GOT3 (cell line): ENCODE measurements around the gene CLN3.
"Not testable (repeated sequence)": the region's sequence is repeated elsewhere in the genome, so short reads cannot be mapped to it uniquely, and the experiment has no call there.

Experiments
- DNase-seq: peaks from one replicate; lab custom pipeline; 2025; ENCODE audit warnings: mixed read lengths; lab: John Stamatoyannopoulos, UW

The CLN3 gene

DNA sequence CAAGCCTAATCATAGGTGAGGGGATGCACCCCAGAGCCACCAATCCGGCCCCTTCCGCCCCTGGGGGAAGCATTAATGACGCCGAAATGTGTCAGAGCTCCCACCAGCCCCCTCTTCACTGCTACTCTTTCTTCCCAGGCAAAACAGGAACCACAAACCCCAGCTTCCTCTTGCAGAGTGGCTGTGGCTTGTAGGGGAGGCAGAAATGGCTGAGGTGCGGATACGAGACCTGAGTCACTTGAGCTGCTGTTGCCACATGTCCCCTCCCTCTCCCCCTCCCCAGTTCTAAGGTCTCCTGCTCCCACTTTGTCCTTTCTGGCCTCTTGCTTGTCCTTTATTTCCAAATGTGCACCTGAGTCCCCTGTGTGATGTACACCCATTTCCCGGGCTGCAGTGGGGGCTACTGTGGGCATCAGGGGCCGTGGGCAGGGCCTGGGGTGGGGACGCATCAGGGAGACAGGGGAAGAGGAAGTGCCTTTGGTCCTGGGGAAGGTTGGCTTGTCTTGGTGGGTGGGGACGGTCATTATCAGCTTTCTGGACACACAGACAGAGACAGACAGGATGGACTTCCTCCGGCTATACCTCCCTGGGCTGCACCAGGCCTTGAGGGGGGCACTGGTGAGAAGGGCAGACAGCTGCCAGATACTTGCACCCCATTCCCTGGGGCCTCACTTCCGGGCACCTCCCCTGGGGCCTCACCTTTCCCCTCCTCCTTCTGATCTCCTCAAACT, 2.4 kb upstream of the CLN3 start, which contains the start of gene APOBR:
Gene APOBR (plus strand): TSS at position 523 of the 731 bp plus-strand sequence. CDS start 39 bp downstream, at position 562.
- no peak for DNase-seq

DNA sequence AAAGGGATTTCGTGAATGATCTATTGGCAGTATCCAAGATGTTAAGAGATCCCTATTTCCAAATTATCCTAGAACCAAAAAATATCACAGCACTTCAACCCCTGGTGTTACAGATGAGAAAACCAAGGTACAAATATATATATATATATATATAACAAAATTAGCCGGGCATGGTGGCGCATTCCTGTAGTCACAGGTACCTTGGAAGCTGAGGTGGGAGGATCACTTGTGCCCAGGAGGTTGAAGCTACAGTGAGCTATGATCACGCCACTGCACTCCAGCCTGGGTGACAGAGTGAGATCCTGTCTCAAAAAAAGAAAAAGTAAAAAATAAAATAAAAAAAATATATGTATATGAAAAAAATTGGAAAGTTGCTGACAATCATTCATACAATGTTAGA, 637 bp upstream of the CLN3 start:
- no peak for DNase-seq

DNA sequence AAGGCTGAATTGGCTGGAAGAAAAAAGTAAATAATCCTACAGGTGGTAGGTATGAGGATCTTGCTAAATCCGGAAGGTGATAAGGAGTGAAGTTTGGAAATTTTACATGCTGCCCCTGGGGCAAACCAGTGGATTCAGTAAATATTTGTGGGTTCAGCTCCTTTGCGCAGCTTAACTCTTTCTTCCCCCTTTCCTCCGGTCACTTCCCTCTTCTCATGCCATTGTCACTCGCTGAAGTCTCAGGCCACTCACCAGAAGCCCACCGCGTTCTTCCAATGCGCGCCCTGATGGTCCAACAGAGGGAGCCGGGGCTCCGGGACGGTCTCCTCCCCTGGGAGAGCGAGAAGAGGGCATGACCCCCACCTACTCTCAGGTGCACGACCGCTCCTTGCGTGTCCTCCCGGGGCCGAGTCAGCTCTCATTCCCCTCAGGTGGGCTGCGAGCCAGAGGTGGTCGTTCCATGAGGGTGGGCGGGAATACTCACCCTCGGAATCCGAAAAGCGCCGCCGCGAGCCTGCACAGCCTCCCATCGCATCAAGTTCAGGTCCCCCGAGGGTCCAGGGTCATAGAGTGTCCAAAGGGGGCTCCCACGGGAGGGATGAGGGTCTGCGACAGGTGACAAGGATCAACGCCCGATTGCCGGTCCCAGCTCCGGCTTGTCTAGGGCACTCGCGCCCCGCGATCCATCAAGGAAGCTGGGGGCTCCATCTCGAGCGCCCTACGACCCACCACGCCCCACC, 474 bp downstream of the CLN3 start:
- no peak for DNase-seq

DNA sequence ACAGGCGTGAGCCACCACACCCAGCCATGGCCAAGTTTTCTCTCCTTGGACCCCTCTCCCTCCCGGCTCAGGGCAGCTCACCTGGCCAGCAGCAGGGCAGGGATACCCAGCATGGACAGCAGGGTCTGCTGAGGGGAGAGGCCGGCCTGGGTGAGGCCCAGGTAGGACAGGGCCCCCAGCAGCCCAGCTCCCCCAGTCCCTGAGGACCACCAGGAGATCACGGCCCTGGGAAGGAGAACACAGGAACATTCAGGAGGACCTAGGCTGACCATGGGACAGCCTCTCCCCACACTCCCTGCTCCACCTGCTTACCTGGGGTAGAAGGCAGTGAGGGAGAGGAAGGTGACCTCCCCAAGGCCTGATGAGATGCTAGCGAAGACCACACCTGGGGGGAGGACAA, 5.6 kb downstream of the CLN3 start:
- DNase-seq, result no peak

DNA sequence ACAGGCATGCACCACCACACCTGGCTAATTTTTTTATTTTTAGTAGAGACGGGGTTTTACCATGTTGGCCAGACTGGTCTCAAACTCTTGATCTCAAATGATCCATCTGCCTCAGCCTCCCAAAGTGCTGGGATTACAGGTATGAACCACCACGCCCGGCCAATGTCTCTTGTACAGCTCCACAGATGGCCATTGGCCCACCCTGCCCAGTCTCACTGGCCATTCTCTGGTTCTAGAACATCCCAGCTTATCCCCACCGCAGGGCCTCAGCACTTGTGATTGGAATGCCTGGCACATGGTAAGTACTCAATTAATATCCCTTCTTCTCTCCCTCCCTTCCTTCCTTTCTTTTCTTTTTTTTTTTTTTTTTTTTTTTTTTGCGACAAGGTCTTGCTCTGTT, 8.5 kb downstream of the CLN3 start:
- not testable (repeated sequence) for DNase-seq

DNA sequence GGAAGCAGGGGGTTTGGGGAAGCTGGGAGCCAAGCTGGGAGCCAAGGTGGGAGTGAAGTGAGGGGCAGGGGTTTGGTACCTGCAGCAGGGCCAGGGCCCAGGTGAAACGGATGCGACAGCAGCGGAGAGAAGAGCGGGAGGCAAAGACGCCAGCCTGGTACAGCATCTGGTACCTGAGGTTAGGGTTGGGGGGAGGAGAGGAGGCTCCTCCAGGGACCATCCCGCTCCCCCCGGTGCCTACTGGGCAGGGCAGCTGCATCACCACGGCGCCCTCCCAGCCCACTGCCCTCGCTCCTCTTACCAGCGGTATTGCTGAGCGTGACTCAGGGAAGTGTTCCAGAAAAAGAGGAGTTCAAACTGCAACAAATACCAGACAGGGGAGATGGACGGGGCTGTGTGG, 9.8 kb downstream of the CLN3 start:
- no peak for DNase-seq

DNA sequence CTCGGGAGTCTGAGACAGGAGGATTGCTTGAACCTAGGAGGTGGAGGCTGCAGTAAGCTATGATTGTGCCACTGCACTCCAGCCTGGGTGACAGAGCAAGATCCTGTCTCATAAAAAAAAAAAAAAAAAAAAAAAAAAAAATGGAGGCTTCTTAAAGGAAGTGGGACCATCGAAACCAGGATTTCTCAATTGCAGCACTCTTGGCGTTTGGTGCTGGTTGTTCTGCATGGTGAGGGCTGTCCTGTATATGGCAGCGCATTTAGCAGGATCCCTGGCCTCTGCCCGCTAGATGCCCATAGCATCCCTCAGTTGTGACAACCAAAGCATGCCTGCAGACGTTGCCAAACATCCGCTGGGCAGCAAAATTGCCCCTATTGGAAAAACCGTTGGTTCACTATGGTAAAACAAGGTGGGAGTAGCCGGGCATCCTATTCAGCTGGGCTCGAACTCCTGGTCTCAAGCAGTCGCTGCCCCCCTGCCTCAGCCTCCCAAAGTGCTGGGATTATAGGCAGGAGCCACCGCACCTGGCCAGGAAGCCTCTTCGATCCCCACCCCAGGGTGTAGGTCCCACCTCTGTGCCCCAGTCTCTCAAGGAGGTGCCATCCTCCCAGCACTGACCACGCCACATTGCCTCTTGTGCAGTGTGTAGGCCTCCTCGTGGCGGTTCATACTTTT, 13.2 kb downstream of the CLN3 start:
- DNase-seq, result no peak

DNA sequence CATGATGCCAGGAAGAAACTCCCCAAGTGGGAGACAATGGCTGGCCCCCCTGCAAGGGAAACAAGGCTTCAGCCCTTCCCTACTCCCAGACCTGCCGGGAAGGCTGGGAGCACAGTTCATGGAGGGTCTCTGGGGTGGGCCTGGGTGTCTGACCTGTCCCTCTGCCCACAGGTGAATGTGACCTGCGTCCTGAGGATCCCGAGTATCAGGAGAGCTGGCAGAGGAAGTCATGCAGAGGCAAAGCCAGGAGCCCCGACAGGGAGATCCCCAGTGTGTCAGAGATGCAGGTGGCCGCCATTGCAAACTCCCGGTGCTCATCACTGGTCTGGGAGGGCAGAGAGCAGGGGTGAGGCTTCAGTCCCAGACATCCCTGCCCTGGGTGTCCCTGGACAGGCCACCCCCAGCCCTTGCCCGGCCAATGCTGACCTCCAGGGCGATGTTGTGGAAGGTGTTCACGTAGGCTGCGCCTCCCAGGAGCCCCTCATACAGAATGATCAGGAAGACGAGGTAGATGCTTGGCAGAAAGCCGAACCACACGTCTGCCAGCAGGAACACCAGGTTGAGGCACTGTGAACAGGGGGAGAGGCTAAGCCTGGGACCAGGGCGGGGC, 14.5 kb downstream of the CLN3 start:
- no peak for DNase-seq

DNA sequence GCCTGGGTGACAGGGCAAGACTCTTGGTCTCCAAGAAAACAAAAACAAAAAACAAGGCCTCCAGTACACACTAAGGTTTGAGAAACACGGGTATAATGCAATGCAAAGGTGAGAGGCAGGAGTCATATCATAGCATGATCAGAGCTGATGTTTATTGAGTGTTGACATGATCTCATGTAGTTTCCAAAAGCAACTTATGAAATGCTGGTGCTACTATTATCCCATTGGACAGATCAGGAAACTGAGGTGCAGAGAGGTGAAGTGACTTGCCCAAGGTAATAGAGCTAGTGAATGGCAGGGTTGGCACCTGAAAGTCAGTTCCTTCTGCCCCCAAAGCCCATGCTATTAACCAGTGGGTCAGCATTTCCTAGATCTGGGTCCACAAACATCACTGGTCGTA, 16.7 kb downstream of the CLN3 start:
- DNase-seq, result no peak

DNA sequence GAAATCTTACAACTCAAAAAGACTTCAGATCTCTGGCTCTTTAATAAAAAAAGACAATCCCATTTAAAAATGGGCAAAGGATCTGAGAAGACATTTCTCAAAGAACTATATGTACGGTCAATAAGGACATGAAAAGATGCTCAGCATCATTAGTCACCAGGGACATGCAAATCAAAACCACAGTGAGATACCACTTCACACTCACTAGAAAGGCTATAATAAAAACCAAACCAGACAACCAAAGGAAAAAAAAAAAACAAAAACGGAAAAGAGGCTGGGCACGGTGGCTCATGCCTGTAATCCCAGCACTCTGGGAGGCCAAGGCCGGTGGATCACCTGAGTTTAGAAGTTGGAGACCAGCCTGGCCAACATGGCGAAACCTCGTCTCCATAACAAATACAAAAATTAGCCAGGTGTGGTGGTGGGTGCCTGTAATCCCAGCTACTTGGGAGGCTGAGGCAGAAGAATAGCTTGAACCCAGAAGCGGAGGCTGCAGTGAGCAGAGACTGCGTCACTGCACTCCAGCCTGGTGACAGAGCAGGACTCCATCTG, 18.1 kb downstream of the CLN3 start:
- DNase-seq, result no peak

DNA sequence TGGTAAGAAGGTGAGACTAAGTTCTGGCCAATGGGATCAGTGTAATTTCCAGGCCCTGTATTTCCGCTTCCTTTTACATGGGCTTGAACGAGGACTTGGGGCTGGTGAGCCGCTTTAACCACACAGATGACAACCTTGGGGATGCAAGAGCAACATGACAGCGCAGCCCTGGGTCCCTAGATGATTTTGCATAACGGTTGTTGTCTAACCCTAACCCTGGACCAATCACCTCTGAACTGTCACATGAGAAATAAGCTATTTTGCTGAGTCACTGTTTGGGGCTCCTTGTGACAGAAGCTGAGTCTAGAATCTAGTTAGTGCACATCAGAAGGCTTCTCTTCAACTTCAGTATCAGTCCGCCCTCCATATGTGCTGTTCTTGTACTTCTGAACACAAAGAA, 44.8 kb downstream of the CLN3 start:
- DNase-seq, result not testable (repeated sequence)

DNA sequence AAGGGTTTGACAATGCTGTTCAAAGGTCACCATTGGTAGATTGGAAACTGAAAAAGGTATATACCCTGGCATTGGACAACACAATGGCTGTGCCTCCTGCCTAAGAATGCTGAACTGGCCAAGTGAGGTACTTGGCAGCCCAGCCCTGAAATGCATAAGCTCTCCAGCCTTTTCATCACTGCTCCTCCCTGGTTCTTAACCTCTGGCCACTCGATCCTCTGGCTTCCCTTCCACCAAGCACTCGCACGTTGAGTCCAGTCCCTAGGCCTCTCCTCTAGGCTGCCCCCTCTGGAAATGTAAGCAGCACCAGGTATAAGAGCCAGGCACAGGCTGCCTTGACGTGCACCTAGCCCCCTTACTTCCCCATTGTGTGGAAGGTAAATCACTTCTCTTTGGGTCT, 45.5 kb downstream of the CLN3 start:
- not testable (repeated sequence) for DNase-seq

DNA sequence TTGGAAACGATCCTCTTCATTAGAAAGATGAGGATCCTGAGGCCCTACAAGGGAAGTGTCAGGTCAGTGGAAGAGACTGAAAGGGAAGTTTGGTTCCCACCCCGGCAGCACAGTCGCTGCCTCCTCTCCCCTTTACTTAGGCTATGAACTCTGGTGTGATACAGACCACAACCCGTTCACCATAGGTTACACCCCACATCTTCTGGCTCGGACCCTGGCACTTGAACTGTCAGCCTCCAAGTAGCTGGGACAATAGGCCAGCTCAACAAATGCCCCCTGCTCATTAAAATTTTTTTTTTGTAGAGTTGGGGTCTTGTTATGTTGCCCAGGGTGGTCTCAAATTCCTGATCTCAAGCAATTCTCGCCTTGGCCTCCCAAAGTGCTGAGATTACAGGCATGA, 47.9 kb downstream of the CLN3 start:
- not testable (repeated sequence) for DNase-seq

DNA sequence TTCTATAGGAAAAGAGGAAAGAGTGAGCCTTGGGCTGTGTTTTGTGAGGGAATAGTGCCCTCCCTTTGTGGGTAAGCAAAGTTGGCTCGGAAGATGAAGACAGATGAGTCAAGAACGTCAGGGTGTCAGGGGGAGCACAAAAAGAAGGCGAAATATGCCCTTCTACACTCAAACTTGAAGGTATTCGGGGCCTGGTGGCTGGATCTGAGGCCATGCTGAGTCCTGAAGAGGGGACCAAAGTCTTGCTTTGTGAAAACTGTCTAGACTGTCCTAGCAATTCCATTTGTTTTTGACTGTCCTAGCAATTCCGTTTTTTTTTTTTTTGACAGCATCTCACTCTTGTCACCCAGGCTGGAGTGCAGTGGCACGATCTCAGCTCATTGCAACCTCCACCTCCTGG, 53.0 kb downstream of the CLN3 start:
- not testable (repeated sequence) for DNase-seq

DNA sequence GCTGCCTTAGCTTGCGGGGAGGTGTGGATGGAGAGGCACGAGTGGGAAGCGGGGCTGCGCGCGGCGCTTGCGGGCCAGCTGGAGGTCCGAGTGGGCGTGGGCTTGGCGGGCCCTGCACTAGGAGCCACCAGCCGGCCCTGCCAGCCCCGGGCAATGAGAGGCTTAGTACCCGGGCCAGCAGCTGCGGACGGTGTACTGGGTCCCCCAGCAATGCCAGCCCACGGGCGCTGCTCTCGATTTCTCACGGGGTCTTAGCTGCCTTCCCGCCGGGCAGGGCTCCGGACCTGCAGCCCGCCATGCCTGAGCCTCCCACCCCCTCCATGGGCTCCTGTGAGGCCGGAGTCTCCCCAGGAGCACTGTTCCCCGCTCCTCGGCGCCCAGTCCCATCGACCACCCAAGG, 56.5 kb downstream of the CLN3 start:
- DNase-seq, result not testable (repeated sequence)
